Thoracic aorta (tissue), 2 donors: ENCODE measurements around the gene PTPRO. TPM values are rescaled to one million over a fixed set of nuclear protein-coding genes. Genes with fewer than 3 reads are reported as not detected.

Experiments
- ATAC-seq: fragments of 150-250 bp; one replicate; pipeline ENCODE4 v1.8.0; 2017; ENCODE audit warnings: low read depth; ENCODE audit not compliant: insufficient number of reproducible peaks, low FRiP score
- DNase-seq: peaks from one replicate; pipeline ENCODE4 v3.0.0-alpha.2; 2020; ENCODE audit warnings: low spot score
- H3K27ac ChIP-seq, 2 donors: fragments of 200-600 bp; sonication (generic); 1 replicate in 1 of 2; 2 replicates in 1 of 2; pipeline ENCODE4 v1.5.1; 2016; ENCODE audit warnings: mild to moderate bottlenecking in 2 of 2, moderate library complexity in 2 of 2
- H3K27me3 ChIP-seq: fragments of 200-600 bp; sonication (generic); replicated peaks from 2 replicates; pipeline ENCODE4 v1.6.0; 2016; ENCODE audit warnings: mild to moderate bottlenecking; ENCODE audit not compliant: insufficient read depth
- H3K36me3 ChIP-seq: fragments of 200-600 bp; sonication (generic); one replicate; pipeline ENCODE4 v1.5.1; 2016
- H3K4me1 ChIP-seq, 2 donors: fragments of 200-600 bp; sonication (generic); 1 replicate in 1 of 2; 2 replicates in 1 of 2; pipeline versions ENCODE4 v1.5.1 to v1.6.0; 2016; ENCODE audit warnings: low read depth in 2 of 2, mild to moderate bottlenecking in 1 of 2; ENCODE audit not compliant: control insufficient read depth in 1 of 2
- H3K4me3 ChIP-seq: fragments of 200-600 bp; sonication (generic); 2 replicates; pipeline ENCODE4 v1.5.1; 2016; ENCODE audit warnings: mild to moderate bottlenecking
- H3K9me3 ChIP-seq: fragments of 200-600 bp; sonication (generic); 2 replicates; pipeline ENCODE4 v1.5.1; 2016
- total RNA-seq, 2 donors: library from RNA; depleted of rRNA; stranded (reverse); fragments of >200 nt; gene quantifications; one replicate each; pipeline versions ENCODE4 v1.1.0 to v1.2.3, GENCODE V29; 2016
- TF ChIP-seq, protein P1 (sequence below): fragments of 200-600 bp; sonication (generic); IDR thresholded peaks from one replicate; pipeline ENCODE4 v1.5.1; 2019; ENCODE audit warnings: antibody characterized with exemption

Gene PTPRO
- total RNA-seq, 2 donors from 2014 or later = 11.9 to 19.5 TPM

DNA sequence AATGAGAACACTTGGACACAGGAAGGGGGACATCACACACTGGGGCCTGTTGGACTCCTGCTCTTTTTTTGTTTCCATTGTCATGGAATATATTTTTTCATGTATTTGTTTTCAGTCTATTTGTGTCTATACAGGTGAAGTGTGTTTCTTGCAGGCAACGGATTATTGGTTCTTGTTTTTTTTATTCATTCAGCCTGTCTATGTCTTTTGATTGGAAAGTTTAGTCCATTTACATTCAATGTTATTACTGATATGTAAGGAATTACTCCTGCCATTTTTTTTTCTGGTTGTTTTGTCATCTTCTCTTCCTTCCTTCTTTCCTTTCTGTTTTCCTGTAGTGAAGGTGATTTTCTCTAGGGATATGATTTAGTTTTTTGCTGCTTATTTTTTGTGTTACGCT is 18.0 kb upstream of the PTPRO start:
- H3K36me3 ChIP-seq = no peaks in the 10 kb centered on the region
- TF ChIP-seq, protein P1, sequence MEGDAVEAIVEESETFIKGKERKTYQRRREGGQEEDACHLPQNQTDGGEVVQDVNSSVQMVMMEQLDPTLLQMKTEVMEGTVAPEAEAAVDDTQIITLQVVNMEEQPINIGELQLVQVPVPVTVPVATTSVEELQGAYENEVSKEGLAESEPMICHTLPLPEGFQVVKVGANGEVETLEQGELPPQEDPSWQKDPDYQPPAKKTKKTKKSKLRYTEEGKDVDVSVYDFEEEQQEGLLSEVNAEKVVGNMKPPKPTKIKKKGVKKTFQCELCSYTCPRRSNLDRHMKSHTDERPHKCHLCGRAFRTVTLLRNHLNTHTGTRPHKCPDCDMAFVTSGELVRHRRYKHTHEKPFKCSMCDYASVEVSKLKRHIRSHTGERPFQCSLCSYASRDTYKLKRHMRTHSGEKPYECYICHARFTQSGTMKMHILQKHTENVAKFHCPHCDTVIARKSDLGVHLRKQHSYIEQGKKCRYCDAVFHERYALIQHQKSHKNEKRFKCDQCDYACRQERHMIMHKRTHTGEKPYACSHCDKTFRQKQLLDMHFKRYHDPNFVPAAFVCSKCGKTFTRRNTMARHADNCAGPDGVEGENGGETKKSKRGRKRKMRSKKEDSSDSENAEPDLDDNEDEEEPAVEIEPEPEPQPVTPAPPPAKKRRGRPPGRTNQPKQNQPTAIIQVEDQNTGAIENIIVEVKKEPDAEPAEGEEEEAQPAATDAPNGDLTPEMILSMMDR = no peak
- H3K4me1 ChIP-seq = no peaks in the 10 kb centered on the region
- no peaks in the 10 kb centered on the region for H3K27me3 ChIP-seq
- H3K4me3 ChIP-seq = no peak overlapping the region
- H3K9me3 ChIP-seq = no peaks in the 10 kb centered on the region
- no peak overlapping the region for H3K27ac ChIP-seq
- ATAC-seq (no peak), DNase-seq (no peak)

DNA sequence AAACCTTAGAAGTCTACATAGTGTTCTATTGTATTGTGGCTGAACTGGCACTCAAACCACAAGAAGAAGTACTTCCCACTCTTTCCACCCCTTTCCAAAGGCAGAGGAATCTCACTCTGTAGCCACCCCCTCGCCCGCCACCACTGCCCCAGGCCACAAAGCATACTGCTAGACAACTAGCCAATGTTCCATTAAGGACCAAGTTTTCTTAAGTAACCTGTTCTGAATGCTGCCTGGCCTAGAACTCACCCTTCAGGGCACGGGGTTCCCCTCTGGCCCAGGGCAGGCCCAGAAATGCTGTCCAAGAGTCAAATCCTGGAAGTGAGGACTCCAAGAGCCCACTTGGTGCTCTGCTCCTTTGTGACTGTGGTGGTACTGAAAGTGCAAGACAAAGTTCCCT is 15.7 kb upstream of the PTPRO start:
- DNase-seq = no peak

DNA sequence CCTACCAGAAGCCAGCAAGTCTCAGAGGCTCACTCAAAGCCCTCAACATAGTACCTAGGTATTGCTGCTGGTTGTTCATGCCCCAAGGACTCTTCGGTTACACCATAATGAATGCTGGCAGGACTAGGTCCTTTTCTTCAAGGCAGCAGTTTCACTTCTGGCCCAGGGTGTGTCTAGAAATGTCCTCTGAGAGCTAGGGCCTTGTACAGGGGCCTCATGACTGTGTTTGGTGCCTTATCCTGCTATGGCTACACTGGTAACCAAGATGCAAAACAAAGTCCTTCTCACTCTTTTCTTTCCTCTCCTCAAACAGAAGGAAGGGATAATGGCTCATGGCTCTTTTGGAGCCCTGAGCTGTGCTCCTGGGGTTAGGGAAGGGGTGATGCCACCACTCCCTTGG is 15.2 kb upstream of the PTPRO start:
- Histone ChIP-seq H3K36me3 (no peaks in the 10 kb centered on the region), H3K27ac (no peak overlapping the region), H3K9me3 (no peaks in the 10 kb centered on the region), H3K4me1 (no peaks in the 10 kb centered on the region), H3K27me3 (no peaks in the 10 kb centered on the region), H3K4me3 (no peak overlapping the region)
- TF ChIP-seq, protein P1 = no peak
- DNase-seq (no peak), ATAC-seq (no peak)

More for the DNA sequence above, 15.7 kb upstream of the PTPRO start:
- H3K27ac ChIP-seq = no peak overlapping the region
- ATAC-seq = no peak
- H3K36me3 ChIP-seq = no peaks in the 10 kb centered on the region
- no peak overlapping the region for H3K4me3 ChIP-seq
- no peaks in the 10 kb centered on the region for H3K4me1 ChIP-seq
- TF ChIP-seq, protein P1 = no peak
- H3K27me3 ChIP-seq = no peaks in the 10 kb centered on the region
- no peaks in the 10 kb centered on the region for H3K9me3 ChIP-seq

DNA sequence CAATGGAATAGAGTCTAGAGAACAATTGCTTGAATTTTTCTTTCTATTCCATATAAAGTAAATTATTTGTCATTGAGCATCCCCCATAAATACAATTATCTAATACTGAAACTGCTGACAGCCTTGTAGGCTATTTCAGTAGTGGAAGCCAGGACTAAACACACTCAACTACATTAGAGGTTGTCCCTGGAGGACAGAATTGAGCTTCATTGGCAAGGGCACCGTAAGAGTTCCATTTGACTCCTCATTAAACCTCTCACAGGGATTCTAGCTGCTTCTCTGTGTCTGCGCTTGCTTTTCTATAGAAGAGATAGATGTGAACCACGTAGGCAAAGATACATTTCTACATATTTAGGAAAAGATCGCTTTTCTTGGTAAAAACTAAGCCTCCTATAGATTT is 3.5 kb upstream of the PTPRO start:
- Histone ChIP-seq H3K9me3 (no peaks in the 10 kb centered on the region), H3K36me3 (no peaks in the 10 kb centered on the region), H3K4me3 (no peak overlapping the region), H3K27ac (no peak overlapping the region), H3K27me3 (no peaks in the 10 kb centered on the region), H3K4me1 (peaks cover 0 to 8% of the 10 kb centered on the region in 2 donors)
- TF ChIP-seq, protein P1 = no peak
- no peak for ATAC-seq
- no peak for DNase-seq

DNA sequence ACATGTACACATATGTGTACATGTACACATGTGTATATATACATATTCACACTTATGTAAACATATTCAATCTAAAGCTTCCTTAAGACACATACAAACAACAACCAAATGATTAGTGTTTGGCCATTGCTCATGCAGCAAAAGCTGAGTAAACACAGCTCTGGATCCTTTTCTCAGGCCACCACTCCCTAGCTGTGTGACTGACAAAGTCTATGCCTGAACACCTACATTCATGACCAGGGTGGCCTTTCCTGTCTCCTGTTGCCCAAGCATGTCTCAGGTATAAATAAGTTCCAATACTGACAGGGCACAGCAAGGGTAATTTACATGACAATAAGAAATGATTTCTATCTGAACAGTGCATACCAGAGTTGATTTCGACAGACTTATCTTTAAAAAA is 1.4 kb upstream of the PTPRO start:
- Histone ChIP-seq H3K9me3 (no peaks in the 10 kb centered on the region), H3K36me3 (no peaks in the 10 kb centered on the region), H3K27me3 (no peaks in the 10 kb centered on the region), H3K4me3 (no peak overlapping the region), H3K27ac (no peak overlapping the region), H3K4me1 (peaks cover 0 to 8% of the 10 kb centered on the region in 2 donors)
- ATAC-seq (no peak), DNase-seq (no peak)
- TF ChIP-seq, protein P1 = no peak
